HG03432 (cell line): Measurements from ENCODE around the gene AFG3L2.

Source experiments
- ATAC-seq: cut with Tn5 transposase; IDR thresholded peaks from one replicate; pipeline ENCODE4 v1.9.1; 2021; ENCODE audit warnings: mild to moderate bottlenecking, moderate library complexity; ENCODE audit not compliant: unreplicated experiment

AFG3L2 gene

DNA sequence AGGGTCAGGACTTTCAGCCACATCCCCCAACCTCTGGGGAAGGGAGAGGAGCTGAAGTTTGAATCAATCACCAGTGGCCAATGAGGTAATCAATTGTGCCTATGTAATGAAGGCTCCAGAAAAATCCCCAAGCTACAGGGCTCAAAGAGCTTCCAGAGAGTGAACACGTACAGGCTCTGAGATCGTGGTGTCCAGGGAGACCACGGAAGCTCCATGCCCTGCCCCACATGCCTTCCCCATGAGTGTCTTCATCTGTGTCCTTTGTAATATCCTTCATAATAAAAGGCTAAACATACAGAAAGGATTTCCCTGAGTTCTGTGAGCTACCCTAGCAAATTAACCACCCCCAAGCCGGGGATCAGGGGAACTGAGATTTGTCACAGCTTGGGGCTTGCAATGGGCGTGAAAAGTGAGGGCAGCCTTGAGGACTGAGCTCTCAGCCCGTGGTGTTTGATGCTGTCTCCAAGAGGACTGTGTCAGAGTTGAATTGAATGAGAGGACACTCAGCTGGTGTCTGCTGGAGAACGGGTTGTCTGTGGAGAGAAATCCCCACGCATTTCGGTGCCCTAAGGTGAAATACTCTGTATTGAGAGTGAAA is 94.5 kb downstream of the AFG3L2 start:
- no peak for ATAC-seq

DNA sequence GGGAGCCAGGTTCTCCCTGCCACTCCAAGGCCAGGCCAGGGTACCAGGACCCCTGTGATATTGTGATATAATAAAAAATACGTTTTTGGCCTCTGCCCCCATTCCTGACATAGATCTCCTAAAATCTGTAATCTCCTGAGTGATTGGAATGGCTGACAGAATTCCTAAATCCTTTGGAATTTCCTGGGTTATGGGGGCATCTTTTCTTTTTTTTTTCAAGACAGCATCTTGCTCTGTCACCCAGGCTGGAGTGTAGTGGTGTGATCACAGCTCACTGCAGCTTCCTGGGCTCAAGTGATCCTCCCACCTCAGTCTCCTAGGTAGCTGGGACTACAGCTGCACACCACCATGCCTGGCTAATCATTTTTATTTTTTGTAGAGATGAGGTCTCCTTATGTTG is 95.2 kb downstream of the AFG3L2 start:
- no peak for ATAC-seq

DNA sequence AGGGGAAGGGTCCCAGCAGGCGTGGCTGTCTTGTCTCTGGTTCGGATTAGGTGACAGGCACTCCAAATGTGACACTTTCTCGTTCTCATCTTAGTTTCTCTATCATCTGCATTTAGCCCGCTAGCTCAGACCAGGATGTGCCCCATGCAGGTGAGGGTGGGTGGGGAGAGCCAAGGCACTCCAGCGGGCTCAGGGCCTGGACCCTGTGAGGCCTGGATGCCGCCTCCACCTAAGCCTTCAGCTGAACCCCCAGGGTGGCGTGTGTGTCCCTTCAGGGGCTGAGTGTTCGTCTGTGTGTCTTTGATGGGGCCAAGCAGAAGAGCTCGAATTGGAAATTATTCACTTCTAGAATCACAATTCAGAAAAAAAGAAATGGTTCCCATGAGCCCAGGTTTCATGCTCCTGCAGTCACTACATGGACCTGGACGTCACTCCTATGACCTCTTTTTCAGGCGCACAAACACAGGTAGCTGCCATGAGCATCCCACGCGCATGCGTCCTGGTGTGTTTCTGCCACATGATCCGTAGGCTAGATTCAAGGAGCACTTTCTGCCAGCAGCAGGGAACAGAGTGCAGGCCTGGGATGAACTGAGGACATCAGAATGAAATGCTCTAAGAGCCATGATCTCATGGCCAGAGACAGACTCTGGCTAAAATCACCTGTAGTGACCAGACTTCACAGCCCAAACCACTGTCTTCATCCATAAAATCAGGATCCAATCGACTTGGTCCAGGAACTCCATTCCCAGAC is 97.1 kb downstream of the AFG3L2 start:
- ATAC-seq: no peak
